ENCODE results near the gene REPIN1. TPM values are rescaled to one million over a fixed set of nuclear protein-coding genes. Genes with fewer than 3 reads are reported as not detected.

The REPIN1 gene
- polyA plus RNA-seq, 1 of the 3 experiments (the other 2 are of a cell fraction), result 91.6 TPM

- Histone ChIP-seq H3K79me2 (ENCODE audit: insufficient read depth) (no peaks in the 10 kb centered on the region), H2AFZ (ENCODE audit: low read depth) (no peak overlapping the region), H3K9me2 (no peaks in the 10 kb centered on the region), H3K9ac (no peak overlapping the region), H3K36me3 (replicated peaks in 1 of 2; ENCODE audit: control insufficient read depth in 1 of 2, insufficient read depth in 2 of 2, low read length in 1 of 2) (no peaks in the 10 kb centered on the region), H3F3A (replicated peaks; ENCODE audit: insufficient read depth) (no peaks in the 10 kb centered on the region), H3K9me3 (no peaks in the 10 kb centered on the region), H3K27ac (ENCODE audit: low read depth in 2 of 2, low read length in 1 of 2) (no peak overlapping the region), H3K27me3 (ENCODE audit: insufficient read depth) (no peaks in the 10 kb centered on the region), H3K4me1 (ENCODE audit: control insufficient read depth in 1 of 2, insufficient read depth in 2 of 2, low read depth in 1 of 2, low read length in 1 of 2) (no peaks in the 10 kb centered on the region; a peak in 1 of 4 replicates), H4K20me1 (ENCODE audit: insufficient read depth) (no peaks in the 10 kb centered on the region), H3K4me2 (no peak overlapping the region), H3K4me3 (ENCODE audit: low read depth in 2 of 2, low read length in 1 of 2) (no peak overlapping the region)
- ChIA-PET CTCF (interaction anchor here (0.6 to 1.5 kb wide), 4 partner anchors 10 to 235 kb away, joined by 3 to 6 read pairs (median 4); no protein-coding TSS in a partner anchor), POLR2A (interaction anchor here (1.0 to 1.1 kb wide), 2 partner anchors 11 to 33 kb away, joined by 4 read pairs; partner anchors contain the start of genes ACTR3C, LRRC61 and REPIN1)
- WGBS (ENCODE audit: low lambda C conversion rate), result 85% methylated on average over 7 of the region's 7 CpGs
- no peak for DNase-seq
- no peak for TF ChIP-seq RAD21 (IDR thresholded peaks at IDR 0.05; ENCODE audit: low read length)
- TF ChIP-seq GABPA (IDR thresholded peaks at IDR 0.05; ENCODE audit: low read depth), result no peak
- no peak for TF ChIP-seq NFIC (IDR thresholded peaks at IDR 0.05; ENCODE audit: borderline replicate concordance)
- no peak for TF ChIP-seq IRF3 (IDR thresholded peaks at IDR 0.05; ENCODE audit: low read depth, low read length)
- no peak for TF ChIP-seq EZH2phosphoT487 (IDR thresholded peaks at IDR 0.05; ENCODE audit: borderline replicate concordance, low read depth)
- no peak for TF ChIP-seq NRF1 (IDR thresholded peaks at IDR 0.05; ENCODE audit: low read depth, low read length)
- no peak for TF ChIP-seq RFX5 (IDR thresholded peaks at IDR 0.05; ENCODE audit: low read length)
- no peak for TF ChIP-seq ELF1 (IDR thresholded peaks at IDR 0.05)
- no peak for TF ChIP-seq POLR2AphosphoS5 (IDR thresholded peaks at IDR 0.05; ENCODE audit: low read depth, low read length)
- TF ChIP-seq MXI1 (IDR thresholded peaks at IDR 0.05; ENCODE audit: low read depth, low read length), result no peak
Observed at GRCh38 chr7:150335108-150335773, 33.4 kb upstream of the REPIN1 start.

- POLR2A ChIA-PET, result interaction anchor here (1.0 to 1.1 kb wide), 2 partner anchors 12 to 33 kb away, joined by 4 read pairs; partner anchors contain the start of genes ACTR3C, LRRC61 and REPIN1
- Histone ChIP-seq H3K36me3 (replicated peaks in 1 of 2; ENCODE audit: control insufficient read depth in 1 of 2, insufficient read depth in 2 of 2, low read length in 1 of 2) (no peaks in the 10 kb centered on the region), H3K27ac (ENCODE audit: low read depth in 2 of 2, low read length in 1 of 2) (no peak overlapping the region), H2AFZ (ENCODE audit: low read depth) (no peak overlapping the region), H3K4me3 (ENCODE audit: low read depth in 2 of 2, low read length in 1 of 2) (no peak overlapping the region), H3K79me2 (ENCODE audit: insufficient read depth) (no peaks in the 10 kb centered on the region), H3K4me1 (ENCODE audit: control insufficient read depth in 1 of 2, insufficient read depth in 2 of 2, low read depth in 1 of 2, low read length in 1 of 2) (no peaks in the 10 kb centered on the region; a peak in 1 of 4 replicates), H3K27me3 (ENCODE audit: insufficient read depth) (no peaks in the 10 kb centered on the region), H3K9me3 (no peaks in the 10 kb centered on the region), H3K9me2 (no peaks in the 10 kb centered on the region), H4K20me1 (ENCODE audit: insufficient read depth) (no peaks in the 10 kb centered on the region), H3K4me2 (no peak overlapping the region), H3K9ac (no peak overlapping the region), H3F3A (replicated peaks; ENCODE audit: insufficient read depth) (no peaks in the 10 kb centered on the region)
- 72% methylated on average over 5 of the region's 6 CpGs for WGBS (ENCODE audit: low lambda C conversion rate)
- CTCF ChIA-PET, result interaction anchor here (1.0 to 1.3 kb wide), 2 partner anchors 14 to 68 kb away, joined by 3 read pairs; no protein-coding TSS in a partner anchor
- DNase-seq, result no peak
- no peak for TF ChIP-seq REST (IDR thresholded peaks at IDR 0.05; ENCODE audit: low read depth, low read length)
- no peak for TF ChIP-seq FOXM1 (IDR thresholded peaks at IDR 0.05; ENCODE audit: low read depth)
- TF ChIP-seq IRF3 (IDR thresholded peaks at IDR 0.05; ENCODE audit: low read depth, low read length), result no peak
- TF ChIP-seq ZBTB33 (IDR thresholded peaks at IDR 0.05; ENCODE audit: borderline replicate concordance, low read depth), result no peak
- no peak for TF ChIP-seq YY1 (IDR thresholded peaks at IDR 0.05; ENCODE audit: low read depth)
- no peak for TF ChIP-seq SMC3 (IDR thresholded peaks at IDR 0.05; ENCODE audit: low read depth, low read length)
- no peak for TF ChIP-seq CTCF (IDR thresholded peaks at IDR 0.05)
- no peak for TF ChIP-seq CHD2 (IDR thresholded peaks at IDR 0.05; ENCODE audit: low read length, partially characterized antibody)
- TF ChIP-seq RAD21 (IDR thresholded peaks at IDR 0.05; ENCODE audit: low read length), result no peak
- TF ChIP-seq NRF1 (IDR thresholded peaks at IDR 0.05; ENCODE audit: low read depth, low read length), result no peak
Observed at GRCh38 chr7:150335774-150336112, 32.9 kb upstream of the REPIN1 start.
